GM13976 (cell line): ENCODE results near the gene ECHDC1.
"Not testable (repeated sequence)": the region's sequence is repeated elsewhere in the genome, so short reads cannot be mapped to it uniquely, and the experiment has no call there.

Experiments used
- DNase-seq: peaks from one replicate; pipeline ENCODE4 v3.0.0; 2012; ENCODE audit warnings: low spot score
- in situ Hi-C: fragments of 300-500 bp; cut with MboI; formaldehyde crosslinking; loops from one replicate; pipeline ENCODE4 v1.12.0; 2022; ENCODE audit warnings: low sequenced_read_pairs, mixed read lengths, inconsistent platforms; ENCODE audit not compliant: unreplicated experiment
- TF ChIP-seq, protein P1 (sequence below): IDR thresholded peaks from 2 replicates; pipeline ENCODE4 v1.5.1; 2012; ENCODE audit warnings: borderline replicate concordance, mild to moderate bottlenecking; ENCODE audit not compliant: insufficient read depth; ENCODE audit errors: extremely low read depth, missing control alignments, control extremely low read depth

The ECHDC1 gene

DNA sequence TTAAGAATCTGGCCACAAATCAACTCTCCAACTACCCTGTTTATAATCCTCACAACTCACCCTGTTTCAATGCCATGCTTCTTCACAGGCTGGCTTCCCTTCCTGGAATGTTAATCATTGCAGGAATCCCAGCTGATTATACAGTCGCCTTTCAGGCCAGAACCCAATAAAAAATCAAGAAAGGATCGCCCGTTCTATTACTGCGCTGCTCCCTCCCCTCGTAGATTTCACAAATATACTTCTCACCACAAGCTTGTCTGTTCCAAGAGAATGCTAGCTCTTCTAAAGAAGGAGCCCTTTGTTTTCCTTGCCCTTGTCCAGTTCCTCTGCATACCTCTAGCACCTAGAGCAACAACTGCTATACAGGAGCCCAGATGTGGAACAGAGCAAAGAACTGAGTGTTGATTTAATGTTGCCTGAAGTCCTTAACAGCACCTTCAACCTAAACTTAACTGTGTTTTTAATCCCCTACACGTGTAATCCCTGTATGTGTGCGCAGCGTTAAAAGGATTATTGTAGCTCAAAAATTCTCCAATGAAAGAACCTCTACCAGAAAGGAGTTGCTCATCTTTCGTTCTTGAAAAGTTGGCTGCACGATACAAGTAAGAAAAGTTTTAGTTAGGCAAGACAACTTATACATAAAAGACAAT lies 988 bp downstream of the ECHDC1 start:
- TF ChIP-seq, protein P1, sequence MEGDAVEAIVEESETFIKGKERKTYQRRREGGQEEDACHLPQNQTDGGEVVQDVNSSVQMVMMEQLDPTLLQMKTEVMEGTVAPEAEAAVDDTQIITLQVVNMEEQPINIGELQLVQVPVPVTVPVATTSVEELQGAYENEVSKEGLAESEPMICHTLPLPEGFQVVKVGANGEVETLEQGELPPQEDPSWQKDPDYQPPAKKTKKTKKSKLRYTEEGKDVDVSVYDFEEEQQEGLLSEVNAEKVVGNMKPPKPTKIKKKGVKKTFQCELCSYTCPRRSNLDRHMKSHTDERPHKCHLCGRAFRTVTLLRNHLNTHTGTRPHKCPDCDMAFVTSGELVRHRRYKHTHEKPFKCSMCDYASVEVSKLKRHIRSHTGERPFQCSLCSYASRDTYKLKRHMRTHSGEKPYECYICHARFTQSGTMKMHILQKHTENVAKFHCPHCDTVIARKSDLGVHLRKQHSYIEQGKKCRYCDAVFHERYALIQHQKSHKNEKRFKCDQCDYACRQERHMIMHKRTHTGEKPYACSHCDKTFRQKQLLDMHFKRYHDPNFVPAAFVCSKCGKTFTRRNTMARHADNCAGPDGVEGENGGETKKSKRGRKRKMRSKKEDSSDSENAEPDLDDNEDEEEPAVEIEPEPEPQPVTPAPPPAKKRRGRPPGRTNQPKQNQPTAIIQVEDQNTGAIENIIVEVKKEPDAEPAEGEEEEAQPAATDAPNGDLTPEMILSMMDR, result no peak
- in situ Hi-C loops, result no loop called here
- DNase-seq, result no peak

DNA sequence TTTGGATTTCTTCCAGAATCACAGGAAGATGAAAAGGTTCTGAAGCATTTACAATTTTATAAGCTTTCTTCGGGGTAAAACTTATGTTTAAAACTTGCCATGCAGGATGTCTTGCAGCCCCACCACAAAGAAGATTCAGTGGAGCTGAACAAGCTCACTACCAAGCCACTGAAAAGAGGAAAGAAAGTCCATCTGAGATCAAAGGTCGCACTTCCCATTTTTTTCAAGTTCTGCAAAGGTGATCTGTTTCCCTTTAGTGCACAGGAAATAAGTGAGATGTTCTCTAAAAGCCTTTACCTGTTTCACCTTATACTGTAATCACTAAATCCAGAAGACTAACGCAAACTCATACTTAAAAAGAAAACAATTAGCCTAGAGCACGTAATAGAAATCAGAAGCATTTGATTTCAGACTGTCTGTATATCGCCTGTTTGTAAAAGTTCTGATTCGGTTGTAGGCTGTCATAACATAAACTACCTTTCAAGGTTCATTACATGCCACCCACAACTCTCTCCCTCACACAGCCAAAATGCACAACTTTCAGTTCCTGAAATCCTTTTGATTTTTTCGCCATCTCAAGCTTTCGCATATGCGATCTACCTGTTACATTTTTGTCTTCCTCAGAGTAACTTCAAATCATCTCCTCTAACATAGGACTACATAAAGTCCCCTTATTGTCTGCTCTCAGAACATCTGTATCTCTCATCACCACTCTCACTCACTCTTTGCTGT lies 1.8 kb downstream of the ECHDC1 start:
- TF ChIP-seq, protein P1, result no peak
- in situ Hi-C loops, result no loop called here
- DNase-seq, result peak; percentile 22

DNA sequence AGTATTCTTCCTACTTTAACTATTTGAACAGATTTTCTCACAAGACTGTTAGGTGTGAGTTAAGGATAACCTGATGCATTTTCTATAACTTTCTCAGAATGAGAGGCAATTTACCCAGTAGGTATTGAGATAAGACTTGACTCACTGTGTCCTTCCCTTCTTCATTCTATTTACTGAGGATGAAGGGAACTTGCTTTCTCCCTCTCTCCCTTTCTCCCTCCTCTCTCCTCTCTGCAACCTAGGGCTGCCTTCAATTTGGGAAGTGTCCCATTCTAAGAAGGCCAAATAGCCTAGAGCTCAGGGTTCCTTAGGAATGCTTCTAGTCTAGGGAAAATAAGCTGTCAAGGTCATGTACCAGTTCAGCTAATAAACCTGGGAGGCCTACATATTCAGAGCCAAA lies 3.2 kb downstream of the ECHDC1 start:
- in situ Hi-C loops, result no loop called here

DNA sequence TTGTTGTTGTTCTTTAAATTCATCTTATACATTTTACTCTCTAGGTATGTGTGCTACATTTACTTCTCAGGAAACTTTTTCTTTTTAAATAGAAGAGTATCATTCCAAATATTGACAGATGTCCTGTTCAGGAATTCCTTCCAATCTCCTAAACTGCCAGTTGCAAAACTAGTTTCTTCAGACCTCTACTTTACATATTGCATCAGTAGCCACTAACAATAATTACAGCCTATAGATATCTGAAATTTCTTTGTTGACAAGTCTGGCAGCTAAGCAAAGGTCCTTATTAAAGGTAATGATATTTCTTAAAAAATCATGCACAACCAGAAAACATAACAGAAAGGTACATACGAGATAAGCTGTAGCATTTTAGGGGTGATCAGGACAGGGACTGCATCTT lies 4.5 kb downstream of the ECHDC1 start:
- in situ Hi-C loops, result no loop called here
- DNase-seq, result no peak
- TF ChIP-seq, protein P1, result no peak

More for the DNA sequence above, 3.2 kb downstream of the ECHDC1 start:
- DNase-seq, result no peak
- TF ChIP-seq, protein P1, result no peak

DNA sequence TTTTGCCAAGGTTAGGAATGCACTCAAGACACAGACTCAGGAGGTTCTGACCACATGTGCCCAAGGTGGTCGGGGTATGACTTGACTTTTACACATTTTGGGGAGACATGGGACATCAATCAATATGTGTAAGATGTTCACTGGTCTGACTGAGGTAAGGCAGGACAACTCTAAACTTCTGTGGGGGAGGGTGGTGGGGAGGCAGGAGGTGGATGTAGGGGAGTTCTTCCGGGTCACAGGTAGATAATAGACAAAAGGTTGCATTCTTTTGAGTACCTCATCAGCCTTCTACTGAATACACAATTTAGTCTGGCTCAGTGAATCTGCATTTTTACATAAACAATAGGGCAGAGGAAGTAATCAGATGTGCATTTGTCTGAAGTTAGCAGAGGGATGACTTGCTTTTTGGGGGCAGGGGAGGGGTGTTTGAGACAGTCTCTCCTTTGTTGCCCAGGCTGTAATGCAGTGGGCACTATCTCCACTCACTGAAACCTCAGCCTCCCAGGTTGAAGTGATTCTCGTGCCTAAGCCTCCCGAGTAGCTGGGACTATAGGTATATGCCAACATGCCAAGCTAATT lies 10.9 kb downstream of the ECHDC1 start:
- in situ Hi-C loops, result no loop called here
- TF ChIP-seq, protein P1, result no peak
- DNase-seq, result no peak

DNA sequence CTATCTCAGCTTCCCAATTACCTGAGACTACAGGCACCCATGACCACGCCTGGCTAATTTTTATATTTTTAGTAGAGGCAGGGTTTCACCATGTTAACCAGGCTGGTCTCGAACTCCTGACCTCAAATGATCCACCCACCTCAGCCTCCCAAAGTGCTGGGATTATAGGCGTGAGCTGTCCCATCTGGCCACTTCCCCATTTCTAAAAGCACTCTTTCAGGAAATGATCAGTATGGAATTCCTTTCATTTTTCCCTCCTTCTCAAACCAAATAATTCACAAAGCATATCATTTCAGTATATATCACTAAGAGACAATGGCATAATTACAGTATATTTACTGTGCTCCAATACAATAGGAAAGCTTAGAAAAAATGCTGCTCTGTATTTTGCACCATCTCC lies 12.2 kb downstream of the ECHDC1 start:
- in situ Hi-C loops, DNase-seq: not testable (repeated sequence)

DNA sequence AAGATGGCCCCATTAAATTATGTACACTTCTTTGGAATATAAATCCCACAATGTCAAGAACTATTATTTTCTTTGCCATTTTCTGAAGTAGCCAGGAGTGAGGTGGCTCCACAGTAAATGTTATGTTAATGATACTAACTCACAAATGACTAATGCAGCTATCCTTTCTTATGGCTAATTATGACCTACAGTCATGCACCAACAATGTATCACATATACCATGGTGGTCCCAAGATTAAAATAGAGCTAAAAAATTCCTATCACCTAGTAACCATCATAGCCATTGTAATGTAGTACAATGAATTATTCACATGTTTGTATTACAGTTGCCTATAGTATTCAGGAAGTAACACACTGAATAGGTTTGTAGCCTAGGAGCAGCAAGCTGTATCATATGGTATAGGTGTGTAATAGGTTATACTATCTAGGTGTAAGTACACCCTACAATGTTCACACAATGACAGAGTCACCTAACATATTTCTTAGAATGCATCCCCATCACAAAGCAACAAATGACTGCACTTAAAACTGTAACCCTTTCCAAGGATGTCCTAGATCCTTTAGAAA lies 15.3 kb downstream of the ECHDC1 start:
- DNase-seq, result no peak
- in situ Hi-C loops, result no loop called here
- TF ChIP-seq, protein P1, result no peak
